BLaER1 treated with 17β-estradiol and CSF1 and Interleukin-3, amounts not matched to agents 10 nM and 100 nM (cell line): ENCODE results near the gene LUC7L.

Experiments
- H3K27ac ChIP-seq, 11 experiments: shearing (Covaris generic); formaldehyde crosslinking; 2 replicates each; pipeline ENCODE4 v1.8.1; 2022
- H3K27me3 ChIP-seq, 11 experiments: shearing (Covaris generic); formaldehyde crosslinking; 2 replicates each; pipeline ENCODE4 v1.8.1; 2022
- H3K36me3 ChIP-seq, 11 experiments: shearing (Covaris generic); formaldehyde crosslinking; 2 replicates each; pipeline ENCODE4 v1.8.1; 2022
- H3K4me1 ChIP-seq, 10 experiments: shearing (Covaris generic); formaldehyde crosslinking; 2 replicates each; pipeline ENCODE4 v1.8.1; 2022
- H3K4me2 ChIP-seq, 11 experiments: shearing (Covaris generic); formaldehyde crosslinking; 2 replicates each; pipeline ENCODE4 v1.8.1; 2022
- H3K4me3 ChIP-seq, 10 experiments: shearing (Covaris generic); formaldehyde crosslinking; 2 replicates each; pipeline ENCODE4 v1.8.1; 2022
- H3K9ac ChIP-seq, 11 experiments: shearing (Covaris generic); formaldehyde crosslinking; 2 replicates each; pipeline ENCODE4 v1.8.1; 2022
- H3K9me3 ChIP-seq, 11 experiments: shearing (Covaris generic); formaldehyde crosslinking; replicated peaks in 1 of 11; 2 replicates each; pipeline ENCODE4 v1.8.1; 2022
- H4K20me1 ChIP-seq, 11 experiments: shearing (Covaris generic); formaldehyde crosslinking; 2 replicates each; pipeline ENCODE4 v1.8.1; 2022
- Cebpa-rat ChIP-seq, 11 experiments: shearing (Covaris generic); IDR thresholded peaks; 2 replicates each; pipeline ENCODE4 v1.8.1; 2022

LUC7L gene

DNA sequence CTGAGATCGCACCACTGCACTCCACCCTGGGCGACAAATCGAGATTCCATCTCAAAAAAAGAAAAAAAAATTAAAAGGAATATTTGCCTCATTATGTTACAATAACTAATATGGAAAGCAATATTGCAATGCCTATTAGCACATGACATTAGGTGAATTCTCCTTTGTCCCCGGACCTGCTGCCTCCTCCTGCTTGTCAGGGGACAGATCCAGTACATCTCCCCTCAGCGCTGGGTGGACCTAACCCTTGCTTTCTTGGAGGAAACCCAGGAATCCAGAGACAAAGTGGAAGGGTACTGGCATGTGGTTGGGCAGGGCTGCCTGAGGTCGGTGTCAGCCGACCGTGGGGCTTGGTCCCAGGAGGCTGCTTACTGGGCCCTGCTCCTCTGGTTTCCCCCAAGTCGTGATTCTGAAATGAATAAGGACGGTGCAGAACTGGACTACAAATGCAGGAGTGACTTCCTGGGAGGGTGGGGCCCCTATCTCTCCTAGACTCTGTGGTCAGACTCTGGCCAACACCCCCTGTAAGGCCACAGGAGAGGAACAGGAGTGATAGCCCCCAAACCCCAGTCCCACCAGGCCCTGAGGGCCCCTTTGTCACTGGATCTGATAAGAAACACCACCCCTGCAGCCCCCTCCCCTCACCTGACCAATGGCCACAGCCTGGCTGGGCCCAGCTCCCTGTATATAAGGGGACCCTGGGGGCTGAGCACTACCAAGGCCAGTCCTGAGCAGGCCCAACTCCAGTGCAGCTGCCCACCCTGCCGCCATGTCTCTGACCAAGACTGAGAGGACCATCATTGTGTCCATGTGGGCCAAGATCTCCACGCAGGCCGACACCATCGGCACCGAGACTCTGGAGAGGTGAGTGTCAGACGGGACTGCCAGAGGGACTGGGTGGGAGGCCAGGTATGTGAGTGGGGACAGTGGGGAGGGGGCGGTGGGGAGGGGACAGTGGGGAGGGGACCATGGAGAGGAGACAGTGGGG, 76.8 kb downstream of the LUC7L start, which contains the start of gene HBZ:
TSS of gene HBZ (plus strand) at position 504 of the 988 bp plus-strand sequence. CDS start at position 770, 266 bp downstream.
- TF ChIP-seq Cebpa-rat (IDR thresholded peaks at IDR 0.05): no peak
- H3K27ac ChIP-seq: no peak within 1 kb of the TSS
- H3K9me3 ChIP-seq: peaks cover 0 to 5% (median 0%) of the 10 kb centered on the region in 11 experiments; a peak in 1 of 22 replicates
- H3K4me3 ChIP-seq: no peak within 1 kb of the TSS
- no peaks in the 10 kb centered on the region for H4K20me1 ChIP-seq
- peak within 1 kb of the TSS in 1 of 11 experiments; percentile 18; a peak in 1 of 22 replicates for H3K9ac ChIP-seq
- H3K27me3 ChIP-seq: peaks cover 22 to 48% (median 31%) of the 10 kb centered on the region in 11 experiments
- H3K4me2 ChIP-seq: peak within 1 kb of the TSS in 8 of 11 experiments; percentile 21 to 57 (median 32); a peak in 15 of 22 replicates
- H3K4me1 ChIP-seq: peaks cover 6 to 15% (median 12%) of the 10 kb centered on the region in 10 experiments; a peak in 18 of 20 replicates
- no peaks in the 10 kb centered on the region for H3K36me3 ChIP-seq

- Histone ChIP-seq H3K9ac (no peak overlapping the region), H3K36me3 (no peaks in the 10 kb centered on the region), H3K27me3 (peaks cover under 1 to 15% (median 4%) of the 10 kb centered on the region in 11 experiments), H3K9me3 (no peaks in the 10 kb centered on the region), H3K4me1 (peaks cover 0 to 8% (median 6%) of the 10 kb centered on the region in 10 experiments; a peak in 16 of 20 replicates), H3K27ac (no peak overlapping the region), H4K20me1 (no peaks in the 10 kb centered on the region), H3K4me3 (no peak overlapping the region), H3K4me2 (no peak overlapping the region)
- no peak for TF ChIP-seq Cebpa-rat (IDR thresholded peaks at IDR 0.05)
Measured at GRCh38 chr16:149024-149660, 80.1 kb downstream of the LUC7L start.

DNA sequence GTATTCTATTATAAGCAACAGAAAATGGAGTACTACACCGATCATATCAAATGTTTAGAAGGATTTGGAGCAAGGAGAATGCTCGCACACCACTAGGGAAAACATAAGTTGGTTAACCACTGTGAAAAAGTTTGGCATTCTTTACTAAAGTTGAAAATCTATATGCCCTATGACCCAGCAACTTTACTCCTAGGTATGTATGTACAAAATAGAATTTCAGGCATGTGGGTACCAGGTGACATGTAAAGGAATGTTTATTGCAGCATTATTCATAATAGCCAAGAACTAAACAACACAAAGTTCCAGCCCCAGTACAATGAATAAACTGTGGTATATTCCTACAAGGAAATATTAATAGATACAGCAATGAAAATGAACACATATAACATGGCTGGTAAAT, 82.6 kb downstream of the LUC7L start:
- Histone ChIP-seq H3K27me3 (peaks cover 0 to 14% (median 0%) of the 10 kb centered on the region in 11 experiments; a peak in 6 of 22 replicates), H3K4me3 (no peak overlapping the region), H3K4me1 (no peaks in the 10 kb centered on the region), H3K36me3 (no peaks in the 10 kb centered on the region), H4K20me1 (no peaks in the 10 kb centered on the region), H3K4me2 (no peak overlapping the region), H3K9ac (no peak overlapping the region), H3K9me3 (no peaks in the 10 kb centered on the region), H3K27ac (no peak overlapping the region)
- no peak for TF ChIP-seq Cebpa-rat (IDR thresholded peaks at IDR 0.05)

GRCh38 chr16:144797-145252, 84.4 kb downstream of the LUC7L start:
- Histone ChIP-seq H3K9ac (no peak overlapping the region), H3K27ac (no peak overlapping the region), H3K27me3 (peaks cover 0 to 9% (median 0%) of the 10 kb centered on the region in 11 experiments; a peak in 6 of 22 replicates), H3K4me3 (no peak overlapping the region), H3K4me2 (no peak overlapping the region), H4K20me1 (no peaks in the 10 kb centered on the region), H3K36me3 (no peaks in the 10 kb centered on the region), H3K4me1 (no peaks in the 10 kb centered on the region), H3K9me3 (no peaks in the 10 kb centered on the region)
- TF ChIP-seq Cebpa-rat (IDR thresholded peaks at IDR 0.05): peak in 2 of 11 experiments; percentile 10 to 18; a peak in 1 of 22 replicates

- H3K9ac ChIP-seq: no peak overlapping the region
- TF ChIP-seq Cebpa-rat (IDR thresholded peaks at IDR 0.05): no peak
Measured at GRCh38 chr16:143456-143855, 85.8 kb downstream of the LUC7L start.

DNA sequence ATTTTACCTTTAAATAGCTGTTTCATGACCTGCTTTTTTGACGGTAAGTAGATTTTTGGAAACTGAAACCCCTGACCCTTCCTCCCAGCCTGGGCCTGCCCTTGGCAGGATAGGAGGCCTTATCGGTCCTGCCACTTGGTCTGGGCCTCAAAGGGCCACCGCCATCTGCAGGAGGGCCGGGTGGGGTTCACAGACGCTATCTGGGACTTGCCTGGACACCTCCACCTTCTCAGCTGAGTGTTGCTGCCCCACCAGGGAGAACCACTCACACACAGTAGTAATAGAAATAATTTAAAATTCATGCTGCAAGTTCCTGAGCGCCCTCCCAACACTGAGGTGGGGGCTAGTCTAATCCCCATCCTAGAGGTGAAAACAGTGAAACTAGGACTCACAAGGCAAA, 86.2 kb downstream of the LUC7L start:
- Histone ChIP-seq H3K9ac (no peak overlapping the region), H3K27me3 (no peaks in the 10 kb centered on the region), H3K9me3 (no peaks in the 10 kb centered on the region), H4K20me1 (no peaks in the 10 kb centered on the region), H3K4me1 (peaks cover 0 to 7% (median 0%) of the 10 kb centered on the region in 10 experiments; a peak in 2 of 20 replicates), H3K36me3 (no peaks in the 10 kb centered on the region), H3K27ac (no peak overlapping the region), H3K4me2 (no peak overlapping the region), H3K4me3 (no peak overlapping the region)
- TF ChIP-seq Cebpa-rat (IDR thresholded peaks at IDR 0.05): no peak

More at GRCh38 chr16:143456-143855, 85.8 kb downstream of the LUC7L start:
- Histone ChIP-seq H3K9me3 (no peaks in the 10 kb centered on the region), H3K4me3 (no peak overlapping the region), H3K27me3 (peaks cover 0 to 1% (median 0%) of the 10 kb centered on the region in 11 experiments; a peak in 1 of 22 replicates), H3K4me2 (no peak overlapping the region), H3K4me1 (peaks cover 0 to 7% (median 0%) of the 10 kb centered on the region in 10 experiments; a peak in 2 of 20 replicates), H3K27ac (no peak overlapping the region), H4K20me1 (no peaks in the 10 kb centered on the region), H3K36me3 (no peaks in the 10 kb centered on the region)

GRCh38 chr16:142405-142967, 86.8 kb downstream of the LUC7L start:
- H3K4me3 ChIP-seq: no peak overlapping the region
- H3K4me1 ChIP-seq: peaks cover 2 to 10% (median 3%) of the 10 kb centered on the region in 10 experiments
- H4K20me1 ChIP-seq: no peaks in the 10 kb centered on the region
- no peaks in the 10 kb centered on the region for H3K36me3 ChIP-seq
- H3K9ac ChIP-seq: no peak overlapping the region
- H3K27ac ChIP-seq: no peak overlapping the region
- no peak overlapping the region for H3K4me2 ChIP-seq
- no peaks in the 10 kb centered on the region for H3K27me3 ChIP-seq
- H3K9me3 ChIP-seq: no peaks in the 10 kb centered on the region
- no peak for TF ChIP-seq Cebpa-rat (IDR thresholded peaks at IDR 0.05)

GRCh38 chr16:140175-140857, 88.9 kb downstream of the LUC7L start:
- Histone ChIP-seq H3K9me3 (no peaks in the 10 kb centered on the region), H3K9ac (no peak overlapping the region)
- no peak for TF ChIP-seq Cebpa-rat (IDR thresholded peaks at IDR 0.05)

More at GRCh38 chr16:140175-140857, 88.9 kb downstream of the LUC7L start:
- Histone ChIP-seq H3K4me3 (no peak overlapping the region), H4K20me1 (no peaks in the 10 kb centered on the region), H3K4me1 (peaks cover 10 to 24% (median 20%) of the 10 kb centered on the region in 10 experiments), H3K27me3 (no peaks in the 10 kb centered on the region), H3K27ac (no peak overlapping the region), H3K4me2 (no peak overlapping the region), H3K36me3 (peaks cover 0 to 9% (median 0%) of the 10 kb centered on the region in 11 experiments; a peak in 3 of 22 replicates)
